ENCODE results near the gene ORC3.
A peak's percentile ranks its signal among the peaks of the same experiment; 100 is the strongest.

ORC3 gene

DNA sequence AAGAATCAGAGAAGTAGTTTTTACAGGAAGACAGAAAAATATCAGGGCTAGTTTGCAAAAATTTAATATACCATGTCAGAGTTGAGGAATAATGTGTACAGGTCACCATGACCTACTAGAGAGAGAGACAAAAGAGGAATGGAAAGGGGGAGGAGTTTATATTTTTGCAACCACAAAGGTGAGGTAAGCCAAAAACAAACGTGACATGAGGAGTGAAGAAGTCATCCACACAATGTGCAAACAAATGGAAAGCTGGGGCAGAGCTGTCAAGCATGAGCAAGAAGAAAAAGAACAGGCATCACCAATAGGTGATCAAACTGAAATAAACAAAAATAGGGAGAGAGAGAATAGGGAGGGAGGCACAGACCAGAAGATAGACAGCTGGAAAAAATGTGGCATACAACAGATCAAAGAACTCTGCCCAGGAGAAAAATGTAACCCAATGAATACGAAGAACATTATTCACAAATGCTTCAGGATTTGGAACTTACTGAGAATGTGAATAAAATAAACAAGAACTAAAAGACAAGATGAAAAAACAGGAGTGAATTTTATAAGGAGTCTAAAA, 15.6 kb upstream of the ORC3 start:
- DNase-seq (ENCODE audit: low read depth), result no peak
- TF ChIP-seq CTCF (conservative IDR thresholded peaks at IDR 0.05; ENCODE audit: low read depth, low read length), result no peak
- H3K4me3 ChIP-seq (ENCODE audit: low read length), result no peak overlapping the region

- TF ChIP-seq CTCF (conservative IDR thresholded peaks at IDR 0.05; ENCODE audit: low read depth, low read length), result no peak
- H3K4me3 ChIP-seq (ENCODE audit: low read length), result no peak overlapping the region
- no peak for DNase-seq (ENCODE audit: low read depth)
These were observed 14.5 kb upstream of the ORC3 start for GRCh38 chr6:87575423-87575822.

GRCh38 chr6:87583822-87584221, 6.1 kb upstream of the ORC3 start:
- no peak overlapping the region for H3K4me3 ChIP-seq (ENCODE audit: low read length)
- no peak for TF ChIP-seq CTCF (conservative IDR thresholded peaks at IDR 0.05; ENCODE audit: low read depth, low read length)
- no peak for DNase-seq (ENCODE audit: low read depth)

GRCh38 chr6:87586371-87587077, 3.4 kb upstream of the ORC3 start:
- no peak for TF ChIP-seq CTCF (conservative IDR thresholded peaks at IDR 0.05; ENCODE audit: low read depth, low read length)
- H3K4me3 ChIP-seq (ENCODE audit: low read length), result no peak overlapping the region
- no peak for DNase-seq (ENCODE audit: low read depth)

GRCh38 chr6:87588756-87589407, 1.1 kb upstream of the ORC3 start:
- peak overlapping the region; percentile 82 for H3K4me3 ChIP-seq (ENCODE audit: low read length)
- TF ChIP-seq CTCF (conservative IDR thresholded peaks at IDR 0.05; ENCODE audit: low read depth, low read length), result no peak
- no peak for DNase-seq (ENCODE audit: low read depth)

DNA sequence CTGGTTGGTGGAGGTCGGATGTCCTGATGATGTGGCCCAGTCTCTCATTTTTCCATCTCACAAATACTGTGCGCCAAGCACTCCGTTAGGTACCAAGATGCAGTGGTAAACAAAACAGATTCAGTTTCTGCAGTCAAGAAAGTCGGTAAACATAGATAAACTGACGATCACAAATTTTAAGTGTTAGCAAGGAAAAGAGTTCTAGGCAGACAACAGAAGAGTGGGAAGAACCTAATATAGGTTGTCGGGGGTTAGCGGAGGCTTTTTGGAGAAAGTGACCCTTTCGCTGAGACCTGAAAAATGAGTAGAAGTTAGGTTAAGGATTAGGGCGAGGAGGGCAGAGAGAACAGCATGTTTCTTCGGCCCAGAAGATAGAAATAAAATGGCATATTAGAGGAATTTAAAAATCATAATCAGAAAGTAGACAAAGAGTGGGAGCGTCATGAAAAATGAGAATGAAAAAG, 514 bp downstream of the ORC3 start:
- H3K4me3 ChIP-seq (ENCODE audit: low read length), result peak overlapping the region; percentile 82
- TF ChIP-seq CTCF (conservative IDR thresholded peaks at IDR 0.05; ENCODE audit: low read depth, low read length), result no peak
- no peak for DNase-seq (ENCODE audit: low read depth)
